Chondrocyte (in vitro differentiated cells): ENCODE data around the gene SOCS4. TPM values are rescaled to one million over a fixed set of nuclear protein-coding genes. Genes with fewer than 3 reads are reported as not detected.
"Not testable (repeated sequence)": the region's sequence is repeated elsewhere in the genome, so short reads cannot be mapped to it uniquely, and the experiment has no call there.

Experiments
- DNase-seq: peaks from one replicate; pipeline ENCODE4 v3.0.0; 2021; ENCODE audit warnings: mixed read lengths, low spot score
- H3K27ac Mint-ChIP-seq: one replicate; pipeline ENCODE4 v1.8.0; 2021; ENCODE audit warnings: mild to moderate bottlenecking, moderate library complexity, mixed read lengths; ENCODE audit not compliant: unreplicated experiment
- H3K27me3 Mint-ChIP-seq: 2 replicates; pipeline ENCODE4 v1.8.0; 2021; ENCODE audit warnings: low read depth, mixed read lengths
- H3K36me3 Mint-ChIP-seq: 2 replicates; pipeline ENCODE4 v1.8.0; 2021; ENCODE audit warnings: low read depth, mixed read lengths
- H3K4me1 Mint-ChIP-seq: 2 replicates; pipeline ENCODE4 v1.8.0; 2021; ENCODE audit warnings: low read depth, mild to moderate bottlenecking, mixed read lengths
- H3K4me3 Mint-ChIP-seq: one replicate; pipeline ENCODE4 v1.8.0; 2021; ENCODE audit warnings: mild to moderate bottlenecking, moderate library complexity, mixed read lengths; ENCODE audit not compliant: unreplicated experiment
- H3K9me3 Mint-ChIP-seq: 2 replicates; pipeline ENCODE4 v1.8.0; 2021; ENCODE audit warnings: low read depth, mixed read lengths
- total RNA-seq: library from RNA; stranded (reverse); gene quantifications from 3 replicates; pipeline ENCODE4 v1.2.1, GENCODE V29; 2021
- TF ChIP-seq, protein P1 (sequence below): fragments of 200-600 bp; sonication (generic); IDR thresholded peaks from 2 replicates; pipeline ENCODE4 v1.5.0; 2021; ENCODE audit warnings: antibody characterized with exemption, mild to moderate bottlenecking, moderate library complexity

The SOCS4 gene
- total RNA-seq, 1 donor from 2014 or later, result 25.0 TPM

DNA sequence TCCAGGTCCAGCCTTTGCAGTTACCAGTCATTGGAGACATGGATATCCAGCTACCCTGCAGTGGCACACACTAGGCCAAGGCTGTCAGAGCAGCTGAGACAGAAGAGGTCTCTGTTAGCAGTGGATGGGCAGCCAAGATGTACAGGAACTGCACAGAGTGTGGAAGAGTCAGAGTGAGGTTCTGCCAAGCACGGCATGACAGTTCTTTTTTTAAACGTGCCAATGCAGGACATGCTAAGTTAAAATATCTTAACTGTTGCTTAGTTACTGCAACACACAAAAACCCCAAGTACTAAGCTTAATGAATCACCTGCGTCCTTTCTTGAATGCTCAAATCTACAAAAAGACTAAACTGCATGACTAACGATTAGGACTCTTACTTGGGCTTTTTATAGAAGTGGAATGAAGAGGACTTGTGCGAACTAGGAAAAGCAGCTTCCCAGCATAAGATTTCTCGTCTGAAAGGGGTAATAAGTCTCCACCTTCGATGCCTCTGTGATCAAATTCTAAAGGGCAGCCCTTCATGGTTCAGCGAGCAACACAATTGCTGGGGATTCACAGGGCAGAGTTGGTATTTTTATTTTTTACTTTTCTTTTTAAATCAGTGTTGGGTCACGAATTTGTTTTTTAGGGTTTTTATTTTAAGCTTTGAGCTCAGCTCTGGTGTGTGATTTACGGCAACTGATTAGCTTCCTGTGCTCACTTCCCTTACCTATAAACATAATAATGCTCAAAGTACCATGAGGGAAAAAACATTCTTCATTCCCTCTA lies 45.0 kb downstream of the SOCS4 start:
- Mint-ChIP-seq H3K27me3 (no peaks in the 10 kb centered on the region), H3K27ac (peak overlapping the region; percentile 95), H3K4me1 (peaks cover 46% of the 10 kb centered on the region), H3K36me3 (peaks cover 6% of the 10 kb centered on the region), H3K9me3 (no peaks in the 10 kb centered on the region), H3K4me3 (no peak overlapping the region)
- DNase-seq, result no peak
- TF ChIP-seq, protein P1, sequence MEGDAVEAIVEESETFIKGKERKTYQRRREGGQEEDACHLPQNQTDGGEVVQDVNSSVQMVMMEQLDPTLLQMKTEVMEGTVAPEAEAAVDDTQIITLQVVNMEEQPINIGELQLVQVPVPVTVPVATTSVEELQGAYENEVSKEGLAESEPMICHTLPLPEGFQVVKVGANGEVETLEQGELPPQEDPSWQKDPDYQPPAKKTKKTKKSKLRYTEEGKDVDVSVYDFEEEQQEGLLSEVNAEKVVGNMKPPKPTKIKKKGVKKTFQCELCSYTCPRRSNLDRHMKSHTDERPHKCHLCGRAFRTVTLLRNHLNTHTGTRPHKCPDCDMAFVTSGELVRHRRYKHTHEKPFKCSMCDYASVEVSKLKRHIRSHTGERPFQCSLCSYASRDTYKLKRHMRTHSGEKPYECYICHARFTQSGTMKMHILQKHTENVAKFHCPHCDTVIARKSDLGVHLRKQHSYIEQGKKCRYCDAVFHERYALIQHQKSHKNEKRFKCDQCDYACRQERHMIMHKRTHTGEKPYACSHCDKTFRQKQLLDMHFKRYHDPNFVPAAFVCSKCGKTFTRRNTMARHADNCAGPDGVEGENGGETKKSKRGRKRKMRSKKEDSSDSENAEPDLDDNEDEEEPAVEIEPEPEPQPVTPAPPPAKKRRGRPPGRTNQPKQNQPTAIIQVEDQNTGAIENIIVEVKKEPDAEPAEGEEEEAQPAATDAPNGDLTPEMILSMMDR, result no peak

DNA sequence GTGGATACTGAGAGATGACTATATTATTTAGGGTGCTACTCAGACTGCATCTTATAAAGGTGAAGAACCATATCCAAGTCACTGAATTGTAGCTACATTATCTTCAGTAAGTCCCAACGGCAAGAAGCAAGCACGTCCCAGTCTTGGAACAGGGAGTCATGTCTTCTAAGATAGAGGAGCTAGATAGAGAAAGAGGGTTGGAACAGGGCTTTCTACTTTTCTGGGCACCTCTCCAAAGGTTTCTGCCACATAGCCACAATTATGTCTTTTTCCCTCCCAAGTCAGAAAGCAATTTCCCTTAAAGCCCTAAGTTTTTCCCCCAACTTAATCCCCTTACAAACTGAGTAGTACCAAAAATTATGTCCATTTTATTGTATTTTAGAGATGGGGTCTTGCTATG lies 46.8 kb downstream of the SOCS4 start:
- Mint-ChIP-seq H3K27ac (peak overlapping the region; percentile 59), H3K4me1 (peaks cover 46% of the 10 kb centered on the region)
- no peak for DNase-seq

DNA sequence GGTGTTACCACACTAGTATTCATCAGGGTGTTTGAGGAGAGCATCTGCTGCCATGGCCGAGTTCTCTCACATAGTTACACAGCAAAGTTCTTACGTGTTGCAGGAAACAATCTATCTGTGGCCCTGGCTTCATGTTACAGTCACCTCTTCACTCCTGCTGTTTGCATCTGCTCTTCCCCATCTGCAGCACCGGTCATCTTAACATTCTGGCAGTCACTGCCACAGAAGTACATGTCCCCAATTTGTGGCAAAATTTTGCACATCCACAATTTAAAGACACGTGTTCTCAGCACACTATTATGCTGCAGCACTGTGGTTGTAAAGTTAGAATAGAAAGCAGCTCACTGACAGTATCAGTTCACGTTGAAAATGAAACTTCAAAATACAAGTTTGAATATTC lies 47.6 kb downstream of the SOCS4 start:
- Mint-ChIP-seq H3K9me3 (no peaks in the 10 kb centered on the region), H3K36me3 (peaks cover 2% of the 10 kb centered on the region), H3K4me1 (peaks cover 46% of the 10 kb centered on the region), H3K27ac (peak overlapping the region; percentile 59), H3K27me3 (no peaks in the 10 kb centered on the region), H3K4me3 (no peak overlapping the region)
- no peak for DNase-seq
- TF ChIP-seq, protein P1, result no peak

More for the DNA sequence above, 46.8 kb downstream of the SOCS4 start:
- TF ChIP-seq, protein P1, result no peak
- no peaks in the 10 kb centered on the region for H3K9me3 Mint-ChIP-seq
- H3K4me3 Mint-ChIP-seq, result no peak overlapping the region
- peaks cover 2% of the 10 kb centered on the region for H3K36me3 Mint-ChIP-seq
- H3K27me3 Mint-ChIP-seq, result no peaks in the 10 kb centered on the region

DNA sequence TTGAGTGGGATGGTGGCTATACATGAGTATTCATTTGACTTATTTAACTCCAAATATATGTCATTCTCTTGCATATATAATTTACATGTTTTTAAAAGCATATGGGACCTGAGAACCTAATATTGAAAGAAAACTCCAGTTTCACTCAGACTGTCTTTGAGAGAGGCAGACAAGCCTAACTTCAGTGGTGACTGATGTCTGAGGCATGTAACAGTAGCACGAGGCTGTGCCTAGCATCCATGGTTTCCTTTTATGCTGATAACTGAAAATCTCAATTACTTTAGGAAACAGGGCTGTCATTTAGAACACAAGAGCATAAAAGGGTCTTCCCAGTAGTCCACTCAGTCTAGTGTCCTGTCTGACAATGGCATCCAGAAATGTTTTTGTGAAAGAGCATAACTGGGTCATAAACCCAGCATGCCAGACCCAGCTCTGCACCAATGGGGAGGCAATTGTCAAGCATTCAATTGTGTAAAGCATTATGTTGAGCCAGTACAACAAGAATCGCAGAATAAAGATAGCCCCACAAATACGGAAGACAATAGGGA lies 48.7 kb downstream of the SOCS4 start:
- no peaks in the 10 kb centered on the region for H3K27me3 Mint-ChIP-seq
- H3K9me3 Mint-ChIP-seq, result no peaks in the 10 kb centered on the region
- peaks cover 45% of the 10 kb centered on the region for H3K4me1 Mint-ChIP-seq
- H3K27ac Mint-ChIP-seq, result peak overlapping the region; percentile 49
- no peak overlapping the region for H3K4me3 Mint-ChIP-seq
- peaks cover 2% of the 10 kb centered on the region for H3K36me3 Mint-ChIP-seq
- no peak for DNase-seq
- TF ChIP-seq, protein P1, result no peak

DNA sequence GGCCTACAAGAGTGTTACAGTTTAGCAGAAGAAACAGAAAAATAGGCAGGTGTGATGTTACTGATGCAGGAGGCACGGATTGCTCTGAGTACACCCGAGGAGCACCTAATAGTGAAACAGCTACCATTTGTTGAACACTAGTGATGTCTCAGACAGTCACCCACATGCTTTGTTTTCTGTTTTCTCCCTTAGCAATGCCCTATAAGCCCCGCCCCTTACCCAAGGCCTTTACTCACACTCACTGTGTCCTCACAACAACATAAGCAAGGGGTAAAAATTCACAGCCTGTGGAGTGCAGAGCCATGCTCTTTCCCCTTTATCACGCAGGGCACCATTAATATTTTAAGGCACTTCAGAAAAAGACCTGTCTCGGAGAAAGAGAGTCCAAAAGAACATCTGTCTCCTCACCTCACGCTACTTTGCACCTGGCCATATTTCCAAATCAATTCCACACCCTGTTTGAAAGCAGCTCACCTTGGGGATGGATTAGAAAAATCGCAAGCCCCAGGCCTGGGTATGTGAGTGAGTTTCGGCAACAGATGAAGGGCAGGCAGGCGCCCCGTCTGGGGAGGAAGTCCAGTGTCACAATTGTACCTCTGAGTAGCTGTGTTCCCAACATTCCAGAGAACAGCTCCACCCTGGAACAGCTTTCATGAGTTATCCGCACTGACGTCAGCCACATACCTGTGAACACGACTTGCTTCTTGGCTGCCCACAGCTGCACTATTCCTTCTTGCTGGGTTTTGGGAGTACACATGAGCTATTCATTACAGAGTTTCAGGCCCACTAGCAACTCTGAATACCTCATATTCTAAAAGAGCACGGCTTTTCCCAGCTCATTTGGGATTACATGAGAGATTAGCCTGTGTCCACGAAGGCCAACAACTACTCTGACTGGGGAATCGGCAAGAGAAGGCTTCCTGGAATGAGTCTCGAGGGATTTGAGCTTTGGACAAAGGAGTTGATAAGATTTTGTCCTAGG lies 50.4 kb downstream of the SOCS4 start:
- no peak for DNase-seq
- no peak overlapping the region for H3K27ac Mint-ChIP-seq
- H3K4me3 Mint-ChIP-seq, result no peak overlapping the region
- H3K36me3 Mint-ChIP-seq, result peaks cover 2% of the 10 kb centered on the region
- TF ChIP-seq, protein P1, result no peak
- H3K4me1 Mint-ChIP-seq, result peaks cover 28% of the 10 kb centered on the region
- H3K27me3 Mint-ChIP-seq, result no peaks in the 10 kb centered on the region
- H3K9me3 Mint-ChIP-seq, result no peaks in the 10 kb centered on the region

DNA sequence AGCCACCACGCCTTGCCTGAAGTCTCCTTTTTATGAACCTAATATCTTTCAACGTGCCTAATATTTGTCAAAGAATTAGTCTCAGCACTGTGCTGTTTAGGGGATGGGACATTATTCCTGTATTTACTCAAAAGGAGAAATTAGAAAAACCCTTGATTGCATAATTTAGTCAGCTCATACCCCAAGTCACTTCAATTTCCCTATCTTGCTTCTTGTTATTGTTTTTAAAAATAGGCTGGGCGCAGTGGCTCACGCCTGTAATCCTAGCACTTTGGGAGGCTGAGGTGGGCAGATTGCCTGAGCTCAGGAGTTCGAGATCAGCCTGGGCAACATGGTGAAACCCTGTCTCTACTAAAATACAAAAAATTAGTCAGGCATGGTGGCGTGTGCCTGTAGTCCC lies 52.9 kb downstream of the SOCS4 start:
- not testable (repeated sequence) for DNase-seq, H3K4me1 Mint-ChIP-seq, H3K9me3 Mint-ChIP-seq, H3K27ac Mint-ChIP-seq, H3K4me3 Mint-ChIP-seq, H3K36me3 Mint-ChIP-seq, H3K27me3 Mint-ChIP-seq
